HEK293 (cell line): Measurements from ENCODE around the gene CHRM4.

Experiments used
- GLIS1 ChIP-seq: fragments of 450-650 bp; formaldehyde crosslinking; IDR thresholded peaks from 2 replicates; pipeline ENCODE4 v1.5.1; 2016; ENCODE audit warnings: missing biosample characterization, missing genetic modification characterization
- IKZF3 ChIP-seq: fragments of 450-650 bp; IDR thresholded peaks from 2 replicates; pipeline ENCODE4 v1.5.0; 2018; ENCODE audit warnings: missing biosample characterization, mild to moderate bottlenecking, missing genetic modification characterization, moderate library complexity
- KLF1 ChIP-seq: fragments of 450-650 bp; formaldehyde crosslinking; IDR thresholded peaks from 2 replicates; pipeline ENCODE4 v1.5.1; 2016; ENCODE audit warnings: missing biosample characterization, missing genetic modification characterization
- KLF8 ChIP-seq: fragments of 450-650 bp; formaldehyde crosslinking; IDR thresholded peaks from 2 replicates; pipeline ENCODE4 v1.5.1; 2016; ENCODE audit warnings: missing biosample characterization, missing genetic modification characterization
- KLF9 ChIP-seq: fragments of 450-650 bp; formaldehyde crosslinking; IDR thresholded peaks from 2 replicates; pipeline ENCODE4 v1.5.1; 2016; ENCODE audit warnings: missing biosample characterization, missing genetic modification characterization, low read depth
- PRDM10 ChIP-seq: fragments of 450-650 bp; formaldehyde crosslinking; IDR thresholded peaks from 2 replicates; pipeline ENCODE4 v1.5.1; 2016; ENCODE audit warnings: missing biosample characterization, missing genetic modification characterization
- SP7 ChIP-seq: fragments of 450-650 bp; formaldehyde crosslinking; IDR thresholded peaks from 2 replicates; pipeline ENCODE4 v1.5.1; 2016; ENCODE audit warnings: missing biosample characterization, missing genetic modification characterization
- TRIM28 ChIP-seq: IDR thresholded peaks from 2 replicates; pipeline ENCODE4 v1.6.1; 2011; ENCODE audit warnings: low read length, control low read depth, borderline replicate concordance
- ZBTB44 ChIP-seq: fragments of 450-650 bp; IDR thresholded peaks from 2 replicates; pipeline ENCODE4 v1.5.1; 2018; ENCODE audit warnings: missing biosample characterization, mild to moderate bottlenecking, missing genetic modification characterization
- ZNF114 ChIP-seq: fragments of 450-650 bp; formaldehyde crosslinking; IDR thresholded peaks from 2 replicates; pipeline ENCODE4 v1.5.0; 2017; ENCODE audit warnings: missing biosample characterization, missing genetic modification characterization
- ZNF132 ChIP-seq: fragments of 450-650 bp; formaldehyde crosslinking; IDR thresholded peaks from 2 replicates; pipeline ENCODE4 v1.5.1; 2017; ENCODE audit warnings: missing biosample characterization, missing genetic modification characterization, borderline replicate concordance
- ZNF133 ChIP-seq: fragments of 450-650 bp; formaldehyde crosslinking; IDR thresholded peaks from 2 replicates; pipeline ENCODE4 v1.5.1; 2016; ENCODE audit warnings: missing biosample characterization, missing genetic modification characterization
- ZNF174 ChIP-seq: fragments of 450-650 bp; formaldehyde crosslinking; IDR thresholded peaks from 2 replicates; pipeline ENCODE4 v1.5.0; 2017; ENCODE audit warnings: missing biosample characterization, mild to moderate bottlenecking, missing genetic modification characterization
- ZNF184 ChIP-seq: fragments of 450-650 bp; IDR thresholded peaks from 2 replicates; pipeline ENCODE4 v1.5.1; 2018; ENCODE audit warnings: missing biosample characterization, mild to moderate bottlenecking, missing genetic modification characterization
- ZNF2 ChIP-seq: fragments of 450-650 bp; formaldehyde crosslinking; IDR thresholded peaks from 2 replicates; pipeline ENCODE4 v1.5.1; 2016; ENCODE audit warnings: missing biosample characterization, missing genetic modification characterization
- ZNF423 ChIP-seq: fragments of 450-650 bp; formaldehyde crosslinking; IDR thresholded peaks from 2 replicates; pipeline ENCODE4 v1.5.1; 2016; ENCODE audit warnings: missing biosample characterization, missing genetic modification characterization
- ZNF518A ChIP-seq: fragments of 450-650 bp; formaldehyde crosslinking; conservative IDR thresholded peaks from 2 replicates; pipeline ENCODE4 v1.5.1; 2016; ENCODE audit warnings: low read depth, missing biosample characterization, missing genetic modification characterization
- ZSCAN18 ChIP-seq: fragments of 450-650 bp; formaldehyde crosslinking; IDR thresholded peaks from 2 replicates; pipeline ENCODE4 v1.5.1; 2016; ENCODE audit warnings: missing biosample characterization, missing genetic modification characterization
- ZSCAN4 ChIP-seq: fragments of 450-650 bp; formaldehyde crosslinking; IDR thresholded peaks from 2 replicates; pipeline ENCODE4 v1.5.1; 2017; ENCODE audit warnings: missing biosample characterization, missing genetic modification characterization
- TF ChIP-seq, protein P1 (sequence below): fragments of 450-650 bp; formaldehyde crosslinking; IDR thresholded peaks from 2 replicates; pipeline ENCODE4 v1.5.1; 2016; ENCODE audit warnings: missing biosample characterization, missing genetic modification characterization
- TF ChIP-seq, protein P2 (sequence below): fragments of 450-650 bp; formaldehyde crosslinking; IDR thresholded peaks from 2 replicates; pipeline ENCODE4 v1.5.1; 2017; ENCODE audit warnings: missing biosample characterization, missing genetic modification characterization

The CHRM4 gene

GRCh38 chr11:46380340-46381047 lies 11.1 kb downstream of the CHRM4 start (continued):
- TF ChIP-seq PRDM10 (tag by site-specific recombination) = peak; percentile 81
- 0 out of 2 replicates have a peak, but pooled peaks have one; percentile 10 for TF ChIP-seq KLF8 (tag by site-specific recombination)
- no peak for TF ChIP-seq TRIM28
- TF ChIP-seq, protein P1, sequence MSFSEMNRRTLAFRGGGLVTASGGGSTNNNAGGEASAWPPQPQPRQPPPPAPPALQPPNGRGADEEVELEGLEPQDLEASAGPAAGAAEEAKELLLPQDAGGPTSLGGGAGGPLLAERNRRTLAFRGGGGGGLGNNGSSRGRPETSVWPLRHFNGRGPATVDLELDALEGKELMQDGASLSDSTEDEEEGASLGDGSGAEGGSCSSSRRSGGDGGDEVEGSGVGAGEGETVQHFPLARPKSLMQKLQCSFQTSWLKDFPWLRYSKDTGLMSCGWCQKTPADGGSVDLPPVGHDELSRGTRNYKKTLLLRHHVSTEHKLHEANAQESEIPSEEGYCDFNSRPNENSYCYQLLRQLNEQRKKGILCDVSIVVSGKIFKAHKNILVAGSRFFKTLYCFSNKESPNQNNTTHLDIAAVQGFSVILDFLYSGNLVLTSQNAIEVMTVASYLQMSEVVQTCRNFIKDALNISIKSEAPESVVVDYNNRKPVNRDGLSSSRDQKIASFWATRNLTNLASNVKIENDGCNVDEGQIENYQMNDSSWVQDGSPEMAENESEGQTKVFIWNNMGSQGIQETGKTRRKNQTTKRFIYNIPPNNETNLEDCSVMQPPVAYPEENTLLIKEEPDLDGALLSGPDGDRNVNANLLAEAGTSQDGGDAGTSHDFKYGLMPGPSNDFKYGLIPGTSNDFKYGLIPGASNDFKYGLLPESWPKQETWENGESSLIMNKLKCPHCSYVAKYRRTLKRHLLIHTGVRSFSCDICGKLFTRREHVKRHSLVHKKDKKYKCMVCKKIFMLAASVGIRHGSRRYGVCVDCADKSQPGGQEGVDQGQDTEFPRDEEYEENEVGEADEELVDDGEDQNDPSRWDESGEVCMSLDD (tag by site-specific recombination) = peak; percentile 74; the same call in 1 of the 2 replicates
- no peak for TF ChIP-seq ZBTB44 (tag by site-specific recombination)
- peak; percentile 33; the same call in 1 of the 2 replicates for TF ChIP-seq IKZF3 (tag by site-specific recombination)
- TF ChIP-seq ZSCAN18 = no peak
- TF ChIP-seq ZNF2 (tag by site-specific recombination) = no peak
- peak; percentile 67 for TF ChIP-seq GLIS1 (tag by site-specific recombination)
- peak; percentile 83 for TF ChIP-seq SP7
- no peak for TF ChIP-seq ZNF132 (tag by site-specific recombination)
- no peak for TF ChIP-seq ZNF518A (tag by site-specific recombination)
- TF ChIP-seq ZNF184 (tag by site-specific recombination) = no peak
- TF ChIP-seq ZNF423 = no peak
- TF ChIP-seq ZNF114 (tag by site-specific recombination) = no peak
- TF ChIP-seq KLF1 (tag by site-specific recombination) = peak; percentile 94
- TF ChIP-seq ZNF174 (tag by site-specific recombination) = no peak
- TF ChIP-seq, protein P2, sequence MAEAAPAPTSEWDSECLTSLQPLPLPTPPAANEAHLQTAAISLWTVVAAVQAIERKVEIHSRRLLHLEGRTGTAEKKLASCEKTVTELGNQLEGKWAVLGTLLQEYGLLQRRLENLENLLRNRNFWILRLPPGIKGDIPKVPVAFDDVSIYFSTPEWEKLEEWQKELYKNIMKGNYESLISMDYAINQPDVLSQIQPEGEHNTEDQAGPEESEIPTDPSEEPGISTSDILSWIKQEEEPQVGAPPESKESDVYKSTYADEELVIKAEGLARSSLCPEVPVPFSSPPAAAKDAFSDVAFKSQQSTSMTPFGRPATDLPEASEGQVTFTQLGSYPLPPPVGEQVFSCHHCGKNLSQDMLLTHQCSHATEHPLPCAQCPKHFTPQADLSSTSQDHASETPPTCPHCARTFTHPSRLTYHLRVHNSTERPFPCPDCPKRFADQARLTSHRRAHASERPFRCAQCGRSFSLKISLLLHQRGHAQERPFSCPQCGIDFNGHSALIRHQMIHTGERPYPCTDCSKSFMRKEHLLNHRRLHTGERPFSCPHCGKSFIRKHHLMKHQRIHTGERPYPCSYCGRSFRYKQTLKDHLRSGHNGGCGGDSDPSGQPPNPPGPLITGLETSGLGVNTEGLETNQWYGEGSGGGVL = peak; percentile 72
- no peak for TF ChIP-seq ZSCAN4
- peak; percentile 82 for TF ChIP-seq KLF9 (tag by site-specific recombination)
- no peak for TF ChIP-seq ZNF133
